Measurements from ENCODE around the gene ZNF536. TPM values are rescaled to one million over a fixed set of nuclear protein-coding genes. Genes with fewer than 3 reads are reported as not detected.

The ZNF536 gene
- total RNA-seq, 2 donors from 2014 or later = not detected

GRCh38 chr19:30361721-30362120 lies 10.5 kb upstream of the ZNF536 start:
- Mint-ChIP-seq H3K4me3 (no peak overlapping the region), H3K27me3 (peaks cover 47% of the 10 kb centered on the region)

GRCh38 chr19:30362156-30362754 lies 9.9 kb upstream of the ZNF536 start:
- no peak for ATAC-seq
- H3K27ac Mint-ChIP-seq = no peak overlapping the region
- H3K4me1 Mint-ChIP-seq = no peaks in the 10 kb centered on the region
- no peaks in the 10 kb centered on the region for H3K9me3 ChIP-seq (ENCODE audit: control insufficient read depth, low read length, poor library complexity, severe bottlenecking)
- no peaks in the 10 kb centered on the region for H3K36me3 Mint-ChIP-seq (ENCODE audit: low read depth)
- no peak overlapping the region for H3K4me3 Mint-ChIP-seq
- no peak for DNase-seq
- H3K27me3 Mint-ChIP-seq = peaks cover 46% of the 10 kb centered on the region

More at GRCh38 chr19:30361721-30362120, 10.5 kb upstream of the ZNF536 start:
- H3K9me3 ChIP-seq (ENCODE audit: control insufficient read depth, low read length, poor library complexity, severe bottlenecking) = no peaks in the 10 kb centered on the region
- DNase-seq (no peak), ATAC-seq (no peak)
- Mint-ChIP-seq H3K27ac (no peak overlapping the region), H3K4me1 (no peaks in the 10 kb centered on the region), H3K36me3 (ENCODE audit: low read depth) (no peaks in the 10 kb centered on the region)

- H3K4me1 Mint-ChIP-seq = no peaks in the 10 kb centered on the region
- H3K9me3 ChIP-seq (ENCODE audit: control insufficient read depth, low read length, poor library complexity, severe bottlenecking) = no peaks in the 10 kb centered on the region
- ATAC-seq (no peak), DNase-seq (no peak)
- H3K36me3 Mint-ChIP-seq (ENCODE audit: low read depth) = no peaks in the 10 kb centered on the region
- no peak overlapping the region for H3K27ac Mint-ChIP-seq
- H3K27me3 Mint-ChIP-seq = peaks cover 50% of the 10 kb centered on the region
- H3K4me3 Mint-ChIP-seq = no peak overlapping the region
These were observed 9.1 kb upstream of the ZNF536 start for GRCh38 chr19:30363073-30363472.

GRCh38 chr19:30364866-30365800 lies 7.1 kb upstream of the ZNF536 start:
- Mint-ChIP-seq H3K4me3 (no peak overlapping the region), H3K27me3 (peaks cover 50% of the 10 kb centered on the region), H3K36me3 (ENCODE audit: low read depth) (no peaks in the 10 kb centered on the region), H3K27ac (no peak overlapping the region), H3K4me1 (no peaks in the 10 kb centered on the region)
- no peaks in the 10 kb centered on the region for H3K9me3 ChIP-seq (ENCODE audit: control insufficient read depth, low read length, poor library complexity, severe bottlenecking)
- DNase-seq (no peak), ATAC-seq (no peak)

- H3K4me1 Mint-ChIP-seq = no peaks in the 10 kb centered on the region
- no peaks in the 10 kb centered on the region for H3K9me3 ChIP-seq (ENCODE audit: control insufficient read depth, low read length, poor library complexity, severe bottlenecking)
- DNase-seq (no peak), ATAC-seq (no peak)
- no peaks in the 10 kb centered on the region for H3K36me3 Mint-ChIP-seq (ENCODE audit: low read depth)
- peaks cover 44% of the 10 kb centered on the region for H3K27me3 Mint-ChIP-seq
- no peak overlapping the region for H3K27ac Mint-ChIP-seq
- no peak overlapping the region for H3K4me3 Mint-ChIP-seq
These were observed 5.9 kb upstream of the ZNF536 start for GRCh38 chr19:30366282-30366681.

GRCh38 chr19:30367006-30367405 lies 5.2 kb upstream of the ZNF536 start:
- Mint-ChIP-seq H3K36me3 (ENCODE audit: low read depth) (no peaks in the 10 kb centered on the region), H3K27ac (no peak overlapping the region), H3K4me3 (no peak overlapping the region), H3K27me3 (peaks cover 44% of the 10 kb centered on the region), H3K4me1 (no peaks in the 10 kb centered on the region)
- no peak for ATAC-seq
- DNase-seq = no peak
- H3K9me3 ChIP-seq (ENCODE audit: control insufficient read depth, low read length, poor library complexity, severe bottlenecking) = no peaks in the 10 kb centered on the region

GRCh38 chr19:30367421-30367820 lies 4.8 kb upstream of the ZNF536 start:
- no peaks in the 10 kb centered on the region for H3K36me3 Mint-ChIP-seq (ENCODE audit: low read depth)
- DNase-seq (no peak), ATAC-seq (no peak)
- peaks cover 44% of the 10 kb centered on the region for H3K27me3 Mint-ChIP-seq
- H3K9me3 ChIP-seq (ENCODE audit: control insufficient read depth, low read length, poor library complexity, severe bottlenecking) = no peaks in the 10 kb centered on the region
- no peaks in the 10 kb centered on the region for H3K4me1 Mint-ChIP-seq
- H3K27ac Mint-ChIP-seq = no peak overlapping the region
- H3K4me3 Mint-ChIP-seq = no peak overlapping the region

GRCh38 chr19:30369833-30370232 lies 2.4 kb upstream of the ZNF536 start:
- Mint-ChIP-seq H3K4me1 (no peaks in the 10 kb centered on the region), H3K4me3 (no peak overlapping the region), H3K27me3 (peaks cover 43% of the 10 kb centered on the region), H3K27ac (no peak overlapping the region), H3K36me3 (ENCODE audit: low read depth) (no peaks in the 10 kb centered on the region)
- H3K9me3 ChIP-seq (ENCODE audit: control insufficient read depth, low read length, poor library complexity, severe bottlenecking) = no peaks in the 10 kb centered on the region
- ATAC-seq (no peak), DNase-seq (no peak)

GRCh38 chr19:30371161-30371836 lies 885 bp upstream of the ZNF536 start:
- ATAC-seq = no peak

GRCh38 chr19:30373593-30373992 lies 1.4 kb downstream of the ZNF536 start:
- peaks cover 2% of the 10 kb centered on the region for H3K36me3 Mint-ChIP-seq (ENCODE audit: low read depth)
- H3K27ac Mint-ChIP-seq = no peak overlapping the region
- no peak overlapping the region for H3K4me3 Mint-ChIP-seq
- H3K4me1 Mint-ChIP-seq = no peaks in the 10 kb centered on the region
- ATAC-seq (no peak), DNase-seq (no peak)
- peaks cover 39% of the 10 kb centered on the region for H3K27me3 Mint-ChIP-seq
- H3K9me3 ChIP-seq (ENCODE audit: control insufficient read depth, low read length, poor library complexity, severe bottlenecking) = no peaks in the 10 kb centered on the region

More at GRCh38 chr19:30371161-30371836, 885 bp upstream of the ZNF536 start:
- H3K4me3 Mint-ChIP-seq = no peak overlapping the region
- H3K27ac Mint-ChIP-seq = no peak overlapping the region
- H3K27me3 Mint-ChIP-seq = peaks cover 43% of the 10 kb centered on the region
- peaks cover 2% of the 10 kb centered on the region for H3K36me3 Mint-ChIP-seq (ENCODE audit: low read depth)
- no peak for DNase-seq
- no peaks in the 10 kb centered on the region for H3K9me3 ChIP-seq (ENCODE audit: control insufficient read depth, low read length, poor library complexity, severe bottlenecking)
- no peaks in the 10 kb centered on the region for H3K4me1 Mint-ChIP-seq

GRCh38 chr19:30374539-30374864 lies 2.3 kb downstream of the ZNF536 start:
- Mint-ChIP-seq H3K36me3 (ENCODE audit: low read depth) (peaks cover 2% of the 10 kb centered on the region), H3K27me3 (peaks cover 30% of the 10 kb centered on the region), H3K4me1 (no peaks in the 10 kb centered on the region), H3K27ac (no peak overlapping the region), H3K4me3 (no peak overlapping the region)
- no peaks in the 10 kb centered on the region for H3K9me3 ChIP-seq (ENCODE audit: control insufficient read depth, low read length, poor library complexity, severe bottlenecking)
- DNase-seq (no peak), ATAC-seq (no peak)

GRCh38 chr19:30374865-30375552 lies 2.8 kb downstream of the ZNF536 start:
- H3K36me3 Mint-ChIP-seq (ENCODE audit: low read depth) = peaks cover 2% of the 10 kb centered on the region
- H3K4me3 Mint-ChIP-seq = no peak overlapping the region
- H3K4me1 Mint-ChIP-seq = no peaks in the 10 kb centered on the region
- no peak overlapping the region for H3K27ac Mint-ChIP-seq
- peaks cover 25% of the 10 kb centered on the region for H3K27me3 Mint-ChIP-seq
- no peak for DNase-seq
- ATAC-seq = no peak
- H3K9me3 ChIP-seq (ENCODE audit: control insufficient read depth, low read length, poor library complexity, severe bottlenecking) = no peaks in the 10 kb centered on the region

- DNase-seq (no peak), ATAC-seq (no peak)
- Mint-ChIP-seq H3K36me3 (ENCODE audit: low read depth) (peaks cover 2% of the 10 kb centered on the region), H3K27me3 (peaks cover 21% of the 10 kb centered on the region), H3K27ac (no peak overlapping the region), H3K4me1 (no peaks in the 10 kb centered on the region), H3K4me3 (no peak overlapping the region)
- no peaks in the 10 kb centered on the region for H3K9me3 ChIP-seq (ENCODE audit: control insufficient read depth, low read length, poor library complexity, severe bottlenecking)
These were observed 3.4 kb downstream of the ZNF536 start for GRCh38 chr19:30375553-30376031.
